B cell (primary cell): ENCODE results near the gene ATP4B. TPM values are rescaled to one million over a fixed set of nuclear protein-coding genes. Genes with fewer than 3 reads are reported as not detected.

Experiments
- ATAC-seq: fragments of 200-7000 bp; cut with Tn5 transposase; one replicate; pipeline ENCODE4 v1.10.0; 2021; ENCODE audit warnings: low read depth, mild to moderate bottlenecking, moderate number of reproducible peaks, moderate library complexity
- CTCF ChIA-PET: fragments of 350-600 bp; sonication (Branson Sonifier 250); formaldehyde crosslinking; loops from one replicate; lab custom pipeline; 2021; ENCODE audit warnings: antibody characterized with exemption, inconsistent platforms; lab: Charles Lee
- POLR2A ChIA-PET: fragments of 350-600 bp; sonication (Branson Sonifier 250); formaldehyde crosslinking; loops from one replicate; lab custom pipeline; 2021; ENCODE audit warnings: antibody characterized with exemption; lab: Charles Lee
- DNase-seq: peaks from one replicate; pipeline ENCODE4 v3.0.0; 2013
- H2AFZ ChIP-seq: 2 replicates; pipeline ENCODE4 v1.6.1; 2012; ENCODE audit warnings: mild to moderate bottlenecking, low read depth, low read length; ENCODE audit not compliant: insufficient read depth, poor library complexity, severe bottlenecking
- H3K27ac ChIP-seq, 2 donors: 1 replicate in 1 of 2; 2 replicates in 1 of 2; pipeline ENCODE4 v1.5.1; 2012 to 2013; ENCODE audit warnings: low read length in 2 of 2, mild to moderate bottlenecking in 2 of 2, moderate library complexity in 1 of 2
- H3K27me3 ChIP-seq, 4 experiments: fragments of 200-600 bp in 1 of 4; sonication (generic) in 1 of 4; replicated peaks in 1 of 4; 1 replicate in 2 of 4; 2 replicates in 2 of 4; pipeline versions ENCODE4 v1.6.1 to v1.7.0; 2013 to 2016; ENCODE audit warnings: low read length in 3 of 4, mild to moderate bottlenecking in 2 of 4, mixed read lengths in 1 of 4, moderate library complexity in 1 of 4; ENCODE audit not compliant: insufficient read depth in 4 of 4, control insufficient read depth in 3 of 4; ENCODE audit errors: control extremely low read depth in 1 of 4
- H3K36me3 ChIP-seq, 2 experiments: replicated peaks in 1 of 2; 1 replicate in 1 of 2; 2 replicates in 1 of 2; pipeline versions ENCODE4 v1.6.1 to v1.7.1; 2013; ENCODE audit warnings: low read length in 1 of 2; ENCODE audit not compliant: insufficient read depth in 2 of 2, control insufficient read depth in 1 of 2; ENCODE audit errors: control extremely low read depth in 1 of 2, extremely low read depth in 1 of 2
- H3K4me1 ChIP-seq, 2 donors: fragments of 200-600 bp in 1 of 2; sonication (generic) in 1 of 2; 1 replicate in 1 of 2; 2 replicates in 1 of 2; pipeline versions ENCODE4 v1.5.1 to v1.6.1; 2013 to 2017; ENCODE audit warnings: low read length in 2 of 2; ENCODE audit not compliant: control insufficient read depth in 2 of 2, insufficient read depth in 2 of 2
- H3K4me2 ChIP-seq: replicated peaks from 2 replicates; pipeline ENCODE3; 2012; ENCODE audit warnings: mild to moderate bottlenecking, low read depth, low read length; ENCODE audit not compliant: poor library complexity, severe bottlenecking
- H3K4me3 ChIP-seq, 5 experiments: fragments of 200-600 bp in 1 of 5; sonication (generic) in 1 of 5; 1 replicate in 3 of 5; 2 replicates in 2 of 5; pipeline versions ENCODE4 v1.5.1 to v1.7.0; 2011 to 2016; ENCODE audit warnings: low read length in 4 of 5, mild to moderate bottlenecking in 4 of 5, low read depth in 2 of 5, control low read depth in 1 of 5, moderate library complexity in 1 of 5; ENCODE audit not compliant: insufficient read depth in 1 of 5; ENCODE audit errors: control extremely low read depth in 1 of 5, extremely low read depth in 1 of 5
- H3K79me2 ChIP-seq: fragments of 200-600 bp; sonication (generic); one replicate; pipeline ENCODE4 v1.6.0; 2016; ENCODE audit warnings: low read length; ENCODE audit not compliant: control insufficient read depth, insufficient read depth
- H3K9ac ChIP-seq: fragments of 200-600 bp; sonication (generic); 2 replicates; pipeline ENCODE4 v1.6.1; 2017; ENCODE audit warnings: mild to moderate bottlenecking, low read length, moderate library complexity
- H3K9me3 ChIP-seq, 3 donors: one replicate each; pipeline versions ENCODE4 v1.6.1 to v1.7.1; 2013; ENCODE audit warnings: low read length in 2 of 3; ENCODE audit not compliant: control insufficient read depth in 2 of 3, insufficient read depth in 1 of 3; ENCODE audit errors: control extremely low read depth in 1 of 3
- H4K20me1 ChIP-seq: 2 replicates; pipeline ENCODE4 v1.6.0; 2012; ENCODE audit warnings: mild to moderate bottlenecking, low read length; ENCODE audit not compliant: insufficient read depth, control insufficient read depth, poor library complexity, severe bottlenecking
- H3K27ac Mint-ChIP-seq: one replicate; pipeline ENCODE4 v1.8.0; 2021; ENCODE audit warnings: mixed read lengths
- H3K27me3 Mint-ChIP-seq: one replicate; pipeline ENCODE4 v1.8.0; 2021; ENCODE audit warnings: mixed read lengths
- H3K4me1 Mint-ChIP-seq: one replicate; pipeline ENCODE4 v1.8.0; 2021; ENCODE audit warnings: mixed read lengths
- H3K4me3 Mint-ChIP-seq: one replicate; pipeline ENCODE4 v1.8.0; 2021; ENCODE audit warnings: mixed read lengths
- H3K9me3 Mint-ChIP-seq: one replicate; pipeline ENCODE4 v1.8.0; 2022; ENCODE audit warnings: mixed read lengths; ENCODE audit not compliant: insufficient read depth
- EZH2 ChIP-seq: IDR thresholded peaks from 2 replicates; pipeline ENCODE4 v1.6.1; 2012; ENCODE audit warnings: borderline replicate concordance, low read depth, mild to moderate bottlenecking, moderate library complexity, low read length; ENCODE audit not compliant: insufficient read depth, poor library complexity, severe bottlenecking
- WGBS: methylation state at CpG from one replicate; pipeline ENCODE4 v1.1.5; 2013; ENCODE audit warnings: missing lambda C conversion rate; ENCODE audit not compliant: insufficient coverage; 5-methylcytosine and 5-hydroxymethylcytosine counted together
- intact Hi-C: fragments of 100-400 bp; cut with micrococcal nuclease; formaldehyde crosslinking; loops from one replicate; pipeline ENCODE4 v1.10.0; 2022
- polyA plus RNA-seq: library from polyadenylated mRNA; depleted of rRNA; stranded (reverse); fragments of >200 nt; gene quantifications from 2 replicates; pipeline ENCODE4 v1.2.3, GENCODE V29; 2012
- total RNA-seq, 2 donors: library from RNA; stranded (reverse); fragments of 120-200 nt in 1 of 2; gene quantifications; 1 replicate in 1 of 2; 2 replicates in 1 of 2; pipeline versions ENCODE4 v1.2.3 to v1.2.4, GENCODE V29; 2013 to 2022
- TF ChIP-seq, protein P1 (sequence below): fragments of 200-600 bp; IDR thresholded peaks from one replicate; pipeline ENCODE4 v1.8.0; 2022; ENCODE audit warnings: antibody characterized with exemption, mild to moderate bottlenecking

Gene ATP4B
- total and polyA plus RNA-seq, 2 donors (not counting 1 experiment from before 2014, with no cell fraction given) = not detected

GRCh38 chr13:113665597-113666328 lies 7.8 kb upstream of the ATP4B start:
- DNase-seq = no peak
- 75% methylated on average over 3 of the region's 3 CpGs for WGBS

More at GRCh38 chr13:113665597-113666328, 7.8 kb upstream of the ATP4B start:
- no peak overlapping the region for H3K27ac Mint-ChIP-seq
- Histone ChIP-seq H4K20me1 (no peaks in the 10 kb centered on the region), H3K9me3 (peaks cover 0 to 11% (median 1%) of the 10 kb centered on the region in 3 donors), H2AFZ (no peak overlapping the region), H3K4me1 (no peaks in the 10 kb centered on the region), H3K4me2 (no peak overlapping the region), H3K79me2 (no peaks in the 10 kb centered on the region), H3K27me3 (peaks cover 0 to 11% (median 0%) of the 10 kb centered on the region in 4 experiments), H3K36me3 (no peaks in the 10 kb centered on the region), H3K4me3 (no peak overlapping the region), H3K27ac (no peak overlapping the region), H3K9ac (no peak overlapping the region)
- POLR2A ChIA-PET = no interaction called here
- intact Hi-C loops = no loop called here
- no peak overlapping the region for H3K4me3 Mint-ChIP-seq
- no peak for ATAC-seq
- H3K27me3 Mint-ChIP-seq = peaks cover 3% of the 10 kb centered on the region
- H3K9me3 Mint-ChIP-seq = peaks cover 3% of the 10 kb centered on the region
- CTCF ChIA-PET = no interaction called here
- TF ChIP-seq, protein P1, sequence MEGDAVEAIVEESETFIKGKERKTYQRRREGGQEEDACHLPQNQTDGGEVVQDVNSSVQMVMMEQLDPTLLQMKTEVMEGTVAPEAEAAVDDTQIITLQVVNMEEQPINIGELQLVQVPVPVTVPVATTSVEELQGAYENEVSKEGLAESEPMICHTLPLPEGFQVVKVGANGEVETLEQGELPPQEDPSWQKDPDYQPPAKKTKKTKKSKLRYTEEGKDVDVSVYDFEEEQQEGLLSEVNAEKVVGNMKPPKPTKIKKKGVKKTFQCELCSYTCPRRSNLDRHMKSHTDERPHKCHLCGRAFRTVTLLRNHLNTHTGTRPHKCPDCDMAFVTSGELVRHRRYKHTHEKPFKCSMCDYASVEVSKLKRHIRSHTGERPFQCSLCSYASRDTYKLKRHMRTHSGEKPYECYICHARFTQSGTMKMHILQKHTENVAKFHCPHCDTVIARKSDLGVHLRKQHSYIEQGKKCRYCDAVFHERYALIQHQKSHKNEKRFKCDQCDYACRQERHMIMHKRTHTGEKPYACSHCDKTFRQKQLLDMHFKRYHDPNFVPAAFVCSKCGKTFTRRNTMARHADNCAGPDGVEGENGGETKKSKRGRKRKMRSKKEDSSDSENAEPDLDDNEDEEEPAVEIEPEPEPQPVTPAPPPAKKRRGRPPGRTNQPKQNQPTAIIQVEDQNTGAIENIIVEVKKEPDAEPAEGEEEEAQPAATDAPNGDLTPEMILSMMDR = no peak
- TF ChIP-seq EZH2 = no peak
- no peaks in the 10 kb centered on the region for H3K4me1 Mint-ChIP-seq
